Eye (tissue), 1 donor: ENCODE data around the gene SKA1.

ENCODE experiments used
- DNase-seq: peaks from one replicate; pipeline ENCODE4 v3.0.0-alpha.2; 2015

Gene SKA1

DNA sequence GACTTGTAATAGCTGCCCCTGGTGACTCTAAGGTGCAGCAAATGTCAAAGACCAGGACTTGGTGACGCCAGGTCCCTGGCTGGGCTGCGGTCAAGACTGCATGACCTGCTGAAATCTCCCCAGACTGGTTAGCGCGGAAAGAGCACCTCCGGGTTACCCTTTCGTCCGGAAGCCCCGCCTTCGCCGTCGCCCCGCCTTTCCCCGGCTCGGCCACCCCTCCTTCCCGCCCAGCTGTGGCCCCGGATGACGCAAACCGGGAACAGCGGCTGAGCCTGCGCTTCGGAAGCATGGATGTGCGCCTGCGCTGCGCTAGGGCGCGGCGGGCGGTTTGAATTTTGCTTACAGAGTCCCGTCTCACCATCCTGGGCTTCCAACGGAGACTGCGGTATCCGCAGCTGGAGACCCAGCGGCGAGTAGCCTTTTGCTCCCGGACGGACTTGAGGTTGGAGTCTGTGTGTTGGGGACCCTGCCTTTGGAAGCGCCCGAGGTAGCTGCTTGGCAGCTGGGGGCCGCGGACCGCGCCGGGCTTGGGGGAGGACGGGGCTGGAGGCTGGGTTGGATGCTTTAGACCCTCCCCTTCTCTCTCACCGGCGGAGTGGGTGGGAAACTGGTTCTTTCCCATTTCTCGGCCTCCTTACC lies at the start of gene SKA1:
Gene SKA1, plus strand, starts transcription at position 294 of the 639 bp plus-strand sequence. CDS start 785 bp downstream, outside the sequence.
- DNase-seq = peak; percentile 99

DNA sequence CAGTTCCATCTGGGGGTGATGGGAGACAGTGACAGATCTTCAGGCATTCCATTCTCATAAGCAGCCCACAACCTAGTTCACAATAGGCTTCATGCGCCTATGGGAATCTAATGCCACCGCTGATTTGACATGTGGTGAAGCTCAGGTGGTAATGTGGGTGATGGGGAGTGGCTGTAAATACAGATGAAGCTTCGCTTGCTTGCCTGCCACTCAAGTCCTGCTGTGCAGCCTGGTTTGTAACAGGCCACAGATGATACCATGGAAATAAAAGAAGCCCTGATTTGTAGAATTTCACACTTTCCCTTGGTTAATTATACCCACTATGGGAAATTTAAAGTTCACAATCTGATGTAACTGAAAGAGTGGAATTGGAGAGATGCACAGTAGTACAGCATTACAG lies 46.9 kb upstream of the SKA1 start:
- no peak for DNase-seq

- DNase-seq = no peak
Measured at GRCh38 chr18:50330176-50330575, 44.7 kb upstream of the SKA1 start.

DNA sequence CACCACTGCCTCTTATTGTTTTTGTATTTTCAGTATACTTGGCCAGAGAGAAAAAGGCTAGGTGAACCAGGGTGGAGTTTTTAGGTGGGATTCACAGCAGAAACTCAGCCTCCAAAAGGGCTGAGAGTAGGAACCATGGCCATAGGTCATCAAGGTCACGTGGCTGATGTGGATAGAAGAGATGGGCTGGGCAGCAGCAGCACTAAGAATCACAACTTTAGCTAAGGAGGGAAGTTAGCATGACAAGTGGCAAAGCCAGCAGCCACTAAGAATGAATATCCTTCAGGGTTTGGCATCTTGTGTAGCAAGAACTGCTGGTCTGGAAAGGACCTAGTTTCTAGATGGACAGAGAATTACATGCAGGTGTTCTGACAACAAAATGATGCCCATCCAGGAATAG lies 43.2 kb upstream of the SKA1 start:
- DNase-seq = no peak

DNA sequence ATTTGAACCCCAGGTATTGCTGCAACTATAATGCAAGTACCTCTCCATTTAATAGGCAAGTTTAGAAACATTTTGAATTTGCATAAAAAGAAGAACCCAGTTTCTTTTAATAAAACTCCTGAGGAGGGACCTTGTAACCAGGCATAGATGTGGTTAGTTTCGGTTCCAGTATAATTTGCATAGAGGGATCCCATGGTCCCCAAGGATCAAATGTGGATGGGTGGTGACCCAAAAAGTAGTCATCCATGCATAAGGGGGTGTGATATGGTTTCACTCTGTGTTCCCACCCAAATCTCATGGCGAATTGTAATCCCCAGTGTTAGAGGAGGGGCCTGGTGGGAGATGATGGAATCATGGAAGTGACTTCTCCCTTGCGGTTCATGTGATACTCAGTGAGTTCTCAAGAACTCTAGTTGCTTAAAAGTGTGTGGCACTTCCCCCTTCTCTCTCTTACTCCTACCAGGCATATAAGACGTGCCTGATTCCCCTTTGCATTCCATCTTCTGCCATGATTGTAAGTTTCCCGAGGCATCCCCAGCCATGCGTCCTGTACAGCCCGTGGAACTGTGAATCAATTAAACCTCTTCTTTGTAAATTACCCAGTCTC lies 40.2 kb upstream of the SKA1 start:
- no peak for DNase-seq

- no peak for DNase-seq
Measured at GRCh38 chr18:50338122-50338521, 36.7 kb upstream of the SKA1 start.

GRCh38 chr18:50338715-50339114 lies 36.1 kb upstream of the SKA1 start:
- DNase-seq = peak; percentile 21

DNA sequence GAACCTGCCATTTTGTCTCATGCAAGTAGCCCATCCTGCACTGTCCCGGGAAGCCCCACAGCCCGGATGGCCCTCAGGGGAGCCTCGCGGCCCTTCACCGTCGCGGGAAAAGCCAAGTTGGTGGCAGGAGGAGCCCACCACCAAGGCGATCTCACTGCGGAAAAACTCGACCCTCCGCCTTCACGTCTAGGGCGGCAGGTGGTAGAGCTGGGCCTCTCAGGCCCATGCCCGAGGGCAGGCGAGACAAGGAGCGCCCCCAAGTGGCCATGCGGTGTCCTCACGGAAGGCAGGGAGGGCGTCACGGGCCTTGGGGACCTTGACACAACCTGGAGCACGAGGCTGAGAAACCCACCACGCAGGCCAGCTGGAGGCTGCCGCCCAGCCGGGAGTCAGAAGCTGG lies 34.8 kb upstream of the SKA1 start:
- no peak for DNase-seq

DNA sequence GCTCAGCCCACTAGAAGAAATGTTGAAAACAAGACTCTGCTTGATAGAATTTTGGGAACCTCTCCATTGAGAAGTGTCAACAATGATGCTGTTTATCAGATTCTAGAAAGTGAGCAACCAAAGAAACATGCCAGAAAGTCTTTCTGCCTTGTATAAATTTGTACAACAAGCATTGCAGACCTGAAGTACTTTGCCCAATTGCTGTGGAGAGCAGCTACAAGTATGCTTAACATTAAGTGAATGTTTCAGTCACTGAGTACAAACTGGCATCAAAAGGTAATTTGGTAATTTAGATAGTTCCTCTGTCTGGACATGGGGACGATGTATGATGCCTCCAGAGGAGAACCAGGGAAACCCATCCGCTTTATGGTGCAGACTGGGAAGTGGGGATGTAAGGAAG lies 33.4 kb upstream of the SKA1 start:
- DNase-seq = no peak

- no peak for DNase-seq
Measured at GRCh38 chr18:50350699-50351098, 24.1 kb upstream of the SKA1 start.

GRCh38 chr18:50356036-50356945 lies 18.6 kb upstream of the SKA1 start:
- no peak for DNase-seq

- no peak for DNase-seq
Measured at GRCh38 chr18:50358844-50359243, 16.0 kb upstream of the SKA1 start.

GRCh38 chr18:50359806-50360205 lies 15.0 kb upstream of the SKA1 start:
- DNase-seq = no peak

DNA sequence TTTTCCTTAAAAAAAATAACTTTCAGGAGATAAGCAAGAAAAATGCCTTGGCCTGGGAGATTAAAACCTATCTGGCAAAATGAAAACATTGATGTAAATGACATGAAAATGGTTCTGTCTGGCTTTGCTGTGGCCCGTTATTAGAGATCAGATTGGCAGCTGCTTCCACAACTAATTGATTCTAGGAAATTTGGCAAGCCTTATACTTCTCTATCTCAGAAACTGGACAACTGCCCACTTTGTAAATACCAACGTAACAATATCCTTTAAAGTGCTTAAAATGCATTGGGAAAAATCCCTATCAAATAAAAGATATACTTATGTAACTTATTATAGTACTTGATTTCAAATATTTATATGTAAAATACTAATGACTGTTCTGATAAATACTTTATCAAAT lies 14.2 kb upstream of the SKA1 start:
- DNase-seq = no peak

DNA sequence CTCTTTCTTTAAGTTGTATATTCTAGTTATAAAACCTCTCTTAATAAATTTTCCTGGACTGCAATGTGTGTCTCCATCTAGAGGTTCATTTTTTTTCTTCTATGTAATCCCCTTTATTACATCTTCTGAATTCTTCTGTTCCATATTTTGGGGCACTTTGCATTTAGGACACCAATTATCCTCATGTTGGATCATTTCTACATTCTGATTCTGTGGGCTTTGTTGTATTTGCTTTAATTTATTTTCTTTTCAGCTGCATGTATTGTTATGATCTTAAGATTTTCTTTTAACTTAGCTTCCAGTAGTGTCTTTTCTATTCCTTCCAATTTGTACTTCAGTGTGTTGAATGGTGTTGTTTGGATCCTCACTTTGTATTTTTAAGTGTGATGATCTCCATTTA lies 5.2 kb upstream of the SKA1 start:
- no peak for DNase-seq

DNA sequence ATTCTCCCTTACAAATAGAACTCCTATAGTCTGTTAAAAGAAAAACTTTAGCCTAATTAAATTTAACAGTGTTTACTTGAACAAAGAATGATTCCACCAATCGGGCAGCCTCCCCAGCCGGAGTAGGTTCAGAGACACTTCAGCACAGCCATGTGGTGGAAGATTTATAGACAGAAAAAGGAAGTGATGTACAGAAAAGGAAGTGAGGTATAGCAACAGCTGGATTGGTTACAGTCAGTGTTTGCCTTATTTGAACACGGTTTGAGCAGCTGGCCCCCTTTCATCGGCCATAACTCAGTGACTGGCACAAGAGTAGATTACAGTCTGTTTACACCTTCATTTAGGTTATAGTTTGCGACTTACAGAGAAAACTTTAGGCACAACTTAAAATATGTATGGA lies 2.1 kb upstream of the SKA1 start:
- DNase-seq = no peak

DNA sequence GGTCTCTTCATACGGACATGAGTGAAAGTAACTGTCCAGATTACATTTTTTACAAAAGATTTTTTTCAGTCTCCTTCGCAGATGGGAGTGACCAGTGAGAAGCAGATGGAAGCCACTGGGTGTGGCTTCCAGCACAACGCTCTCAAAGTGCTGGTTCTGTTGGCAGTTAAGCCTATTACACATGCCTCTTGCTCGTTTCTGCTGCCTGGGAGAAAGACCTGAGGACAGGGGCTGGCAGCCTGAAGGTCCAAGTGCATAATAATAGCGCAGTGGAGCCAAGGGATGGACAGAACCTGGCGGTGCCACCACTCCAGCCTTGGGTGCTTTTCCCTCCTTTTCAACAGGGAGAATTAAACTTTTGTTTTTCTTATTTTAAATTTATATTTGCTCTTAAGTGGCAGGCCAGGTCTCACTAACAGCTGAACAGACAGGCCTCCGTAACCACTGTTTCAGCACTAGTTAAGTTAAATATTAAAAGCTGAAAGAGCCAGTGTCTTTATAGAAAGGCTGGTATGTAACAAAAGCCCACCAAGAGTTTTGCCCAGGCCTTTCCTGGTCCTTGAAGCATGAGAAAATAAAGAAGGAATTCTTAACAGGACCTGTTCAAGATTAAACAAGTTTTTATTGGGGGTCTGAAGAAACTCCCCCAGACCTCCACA lies 1.2 kb upstream of the SKA1 start:
- no peak for DNase-seq

DNA sequence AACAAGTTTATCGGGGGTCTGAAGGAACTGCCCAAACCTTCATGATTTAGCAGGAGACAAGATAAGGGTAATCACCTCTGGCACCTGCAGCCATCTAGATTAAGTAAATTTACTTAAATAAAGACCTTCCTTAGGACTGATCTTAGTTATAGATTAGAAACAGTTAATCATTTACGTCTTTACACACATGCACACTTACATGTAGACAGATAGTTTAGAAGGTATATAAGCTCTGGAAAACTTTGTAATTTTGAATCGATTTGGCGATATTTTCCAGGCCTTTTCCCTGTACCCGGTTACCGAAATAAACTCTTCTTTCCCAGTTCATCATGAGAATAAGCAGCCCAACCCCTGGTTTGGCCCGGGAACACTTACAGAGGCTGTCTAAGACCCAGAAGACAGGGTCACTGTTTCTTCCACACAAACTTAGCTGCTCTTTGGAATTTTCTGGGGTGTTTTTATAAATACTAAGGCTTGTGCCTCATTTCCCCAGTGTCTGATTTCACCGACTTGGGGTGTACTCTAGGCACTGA lies 560 bp upstream of the SKA1 start:
- no peak for DNase-seq

- no peak for DNase-seq
Measured at GRCh38 chr18:50377061-50377798, 2.4 kb downstream of the SKA1 start.

- DNase-seq = peak; percentile 26
Measured at GRCh38 chr18:50388988-50389387, 14.1 kb downstream of the SKA1 start.

DNA sequence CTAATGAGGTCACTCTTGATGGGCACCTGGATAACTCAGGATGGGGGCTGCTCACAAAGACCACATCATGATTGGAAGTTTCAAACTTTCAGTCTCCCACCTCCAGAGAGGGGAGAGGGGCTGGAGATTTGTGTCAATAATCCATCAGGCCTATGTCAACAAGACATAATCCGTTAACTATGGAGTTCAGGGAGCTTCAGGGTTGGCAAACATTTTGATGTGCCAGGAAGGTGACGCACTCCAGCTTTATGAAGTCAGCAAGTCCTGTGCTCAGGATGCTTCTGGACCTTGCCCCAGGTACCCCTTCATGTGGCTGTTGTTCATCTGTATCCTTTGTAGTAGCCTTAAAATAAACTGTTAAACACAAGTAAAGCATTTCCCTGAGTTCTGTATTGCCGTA lies 19.0 kb downstream of the SKA1 start:
- no peak for DNase-seq

DNA sequence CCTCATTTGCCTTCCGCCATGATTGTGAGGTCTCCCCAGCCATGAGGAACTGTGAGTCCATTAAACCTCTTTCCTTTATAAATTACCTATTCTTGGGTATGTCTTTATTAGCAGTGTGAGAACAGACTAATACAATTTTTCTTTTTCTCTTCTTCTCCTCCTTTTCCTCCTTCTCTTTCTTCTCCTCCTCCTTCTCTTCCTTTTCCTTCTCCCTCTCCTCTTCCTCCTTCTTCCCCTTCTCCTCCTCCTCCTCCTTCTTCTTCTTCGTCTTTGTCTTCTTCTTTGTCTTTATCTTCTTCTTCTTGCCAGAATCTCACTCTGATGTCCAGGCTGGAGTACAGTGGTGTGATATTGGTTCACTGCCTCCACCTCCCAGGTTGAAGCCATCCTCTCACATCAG lies 20.2 kb downstream of the SKA1 start:
- DNase-seq = no peak
